ENCODE data around the gene CIBAR2.

Gene CIBAR2

GRCh38 chr16:85112364-85112763, at the start of gene CIBAR2:
TSS of gene CIBAR2 (minus strand) at chr16:85112472. CDS start at chr16:85112352, 120 bp downstream.
- DNase-seq = no peak

GRCh38 chr16:85159179-85159980, 47.1 kb upstream of the CIBAR2 start:
- no peak for DNase-seq

- DNase-seq = no peak
Observed at GRCh38 chr16:85158743-85159178, 46.5 kb upstream of the CIBAR2 start.

GRCh38 chr16:85157813-85158742, 45.8 kb upstream of the CIBAR2 start:
- peak; percentile 62 for DNase-seq

- no peak for DNase-seq
Observed at GRCh38 chr16:85157372-85157771, 45.1 kb upstream of the CIBAR2 start.

GRCh38 chr16:85156869-85157268, 44.6 kb upstream of the CIBAR2 start:
- DNase-seq = no peak

- DNase-seq = no peak
Observed at GRCh38 chr16:85156440-85156839, 44.2 kb upstream of the CIBAR2 start.

- DNase-seq = no peak
Observed at GRCh38 chr16:85153656-85154091, 41.4 kb upstream of the CIBAR2 start.

GRCh38 chr16:85153046-85153445, 40.8 kb upstream of the CIBAR2 start:
- DNase-seq = no peak

GRCh38 chr16:85152414-85153030, 40.2 kb upstream of the CIBAR2 start:
- no peak for DNase-seq

GRCh38 chr16:85151603-85152413, 39.5 kb upstream of the CIBAR2 start:
- no peak for DNase-seq

GRCh38 chr16:85151079-85151602, 38.9 kb upstream of the CIBAR2 start:
- DNase-seq = no peak

GRCh38 chr16:85150331-85150940, 38.2 kb upstream of the CIBAR2 start:
- DNase-seq = no peak

GRCh38 chr16:85149776-85150175, 37.5 kb upstream of the CIBAR2 start:
- DNase-seq = no peak

- DNase-seq = no peak
Observed at GRCh38 chr16:85148931-85149330, 36.7 kb upstream of the CIBAR2 start.

- no peak for DNase-seq
Observed at GRCh38 chr16:85146922-85147651, 34.8 kb upstream of the CIBAR2 start.

- DNase-seq = no peak
Observed at GRCh38 chr16:85146532-85146797, 34.2 kb upstream of the CIBAR2 start.

- no peak for DNase-seq
Observed at GRCh38 chr16:85145734-85146531, 33.7 kb upstream of the CIBAR2 start.

GRCh38 chr16:85145188-85145587, 32.9 kb upstream of the CIBAR2 start:
- no peak for DNase-seq

Data from activated CD8-positive, alpha-beta memory T cell treated with anti-CD3 and anti-CD28 coated beads, Interleukin-2, amount 50 U/mL, for 48 hours (primary cell).